ENCODE results near the gene TNNT3.

Gene TNNT3

GRCh38 chr11:1896923-1897322 is 22.6 kb upstream of the TNNT3 start:
- no peak for DNase-seq (ENCODE audit: low read depth)

GRCh38 chr11:1899090-1899489 is 20.4 kb upstream of the TNNT3 start:
- DNase-seq (ENCODE audit: low read depth), result no peak

- no peak for DNase-seq (ENCODE audit: low read depth)
Measured at GRCh38 chr11:1899686-1900085, 19.8 kb upstream of the TNNT3 start.

GRCh38 chr11:1906181-1906580 is 13.3 kb upstream of the TNNT3 start:
- no peak for DNase-seq (ENCODE audit: low read depth)

GRCh38 chr11:1906611-1907423 is 12.7 kb upstream of the TNNT3 start:
- DNase-seq (ENCODE audit: low read depth), result no peak

GRCh38 chr11:1908618-1909017 is 10.9 kb upstream of the TNNT3 start:
- no peak for DNase-seq (ENCODE audit: low read depth)

- no peak for DNase-seq (ENCODE audit: low read depth)
Measured at GRCh38 chr11:1909524-1909923, 10.0 kb upstream of the TNNT3 start.

- no peak for DNase-seq (ENCODE audit: low read depth)
Measured at GRCh38 chr11:1912289-1912878, 7.1 kb upstream of the TNNT3 start.

GRCh38 chr11:1913271-1914060 is 6.0 kb upstream of the TNNT3 start:
- DNase-seq (ENCODE audit: low read depth), result no peak

GRCh38 chr11:1915795-1916131 is 3.7 kb upstream of the TNNT3 start:
- DNase-seq (ENCODE audit: low read depth), result no peak

- DNase-seq (ENCODE audit: low read depth), result no peak
Measured at GRCh38 chr11:1916132-1916985, 3.1 kb upstream of the TNNT3 start.

- DNase-seq (ENCODE audit: low read depth), result no peak
Measured at GRCh38 chr11:1916986-1917522, 2.4 kb upstream of the TNNT3 start.

- no peak for DNase-seq (ENCODE audit: low read depth)
Measured at GRCh38 chr11:1917523-1918435, 1.7 kb upstream of the TNNT3 start.

- DNase-seq (ENCODE audit: low read depth), result no peak
Measured at GRCh38 chr11:1918436-1919315, 827 bp upstream of the TNNT3 start.

GRCh38 chr11:1920128-1920908 is 815 bp downstream of the TNNT3 start:
- DNase-seq (ENCODE audit: low read depth), result no peak

- no peak for DNase-seq (ENCODE audit: low read depth)
Measured at GRCh38 chr11:1920909-1921573, 1.5 kb downstream of the TNNT3 start.

GRCh38 chr11:1921574-1922141 is 2.2 kb downstream of the TNNT3 start:
- no peak for DNase-seq (ENCODE audit: low read depth)

GRCh38 chr11:1922481-1923081 is 3.1 kb downstream of the TNNT3 start:
- DNase-seq (ENCODE audit: low read depth), result no peak

All from stimulated activated CD8-positive, alpha-beta memory T cell treated with anti-CD3 and anti-CD28 coated beads, Interleukin-7, amount 100 ng/mL, for 24 hours (primary cell).